H1 (cell line): Measurements from ENCODE around the gene MBNL2. TPM values are rescaled to one million over a fixed set of nuclear protein-coding genes. Genes with fewer than 3 reads are reported as not detected.

Experiments used
- CTCF ChIA-PET: fragments of 300-600 bp; sonication (Branson Sonifier 250); formaldehyde crosslinking; loops from one replicate; lab custom pipeline; 2021; ENCODE audit not compliant: partially characterized antibody; lab: Charles Lee
- POLR2A ChIA-PET: fragments of 300-600 bp; sonication (Branson Sonifier 250); formaldehyde crosslinking; loops from one replicate; lab custom pipeline; 2021; ENCODE audit warnings: inconsistent platforms; ENCODE audit not compliant: partially characterized antibody; lab: Charles Lee
- DNase-seq, 2 experiments: peaks; one replicate each; pipeline versions ENCODE4 v3.0.0 to v3.0.0-alpha.2; 2010 to 2022; ENCODE audit warnings: low spot score in 2 of 2, low read depth in 1 of 2, mixed read lengths in 1 of 2
- FAIRE-seq: peaks from 2 replicates; lab custom pipeline; 2011; peaks lifted over from hg19 to GRCh38; lab: Jason Lieb, UNC
- H2AFZ ChIP-seq: 2 replicates; pipeline ENCODE4 v1.8.1; 2012; ENCODE audit warnings: low read length, inconsistent platforms
- H2AK5ac ChIP-seq: 2 replicates; pipeline ENCODE4 v1.6.1; 2013; ENCODE audit warnings: low read depth, low read length
- H2BK120ac ChIP-seq: replicated peaks from 2 replicates; pipeline ENCODE3; 2013; ENCODE audit warnings: low read depth, low read length, inconsistent platforms
- H2BK12ac ChIP-seq: 2 replicates; pipeline ENCODE4 v1.6.1; 2013; ENCODE audit warnings: low read depth, low read length
- H2BK15ac ChIP-seq: 2 replicates; pipeline ENCODE4 v1.6.1; 2013; ENCODE audit warnings: low read length
- H2BK20ac ChIP-seq: 2 replicates; pipeline ENCODE4 v1.6.1; 2013; ENCODE audit warnings: low read length
- H2BK5ac ChIP-seq: 2 replicates; pipeline ENCODE4 v1.6.1; 2013; ENCODE audit warnings: low read depth, low read length
- H3K14ac ChIP-seq: 2 replicates; pipeline ENCODE4 v1.6.1; 2013; ENCODE audit warnings: inconsistent platforms; ENCODE audit not compliant: insufficient read length
- H3K18ac ChIP-seq: 2 replicates; pipeline ENCODE4 v1.6.1; 2013; ENCODE audit warnings: low read length; ENCODE audit errors: extremely low read depth
- H3K23ac ChIP-seq: 2 replicates; pipeline ENCODE4 v1.6.1; 2013; ENCODE audit warnings: inconsistent platforms; ENCODE audit not compliant: insufficient read length
- H3K23me2 ChIP-seq: 2 replicates; pipeline ENCODE4 v1.6.1; 2013; ENCODE audit warnings: low read depth, low read length
- H3K27ac ChIP-seq: 2 replicates; pipeline ENCODE4 v1.6.1; 2011; ENCODE audit warnings: low read depth, low read length, inconsistent platforms
- H3K27me3 ChIP-seq, 4 experiments: replicated peaks in 1 of 4; 1 replicate in 1 of 4; 2 replicates in 3 of 4; pipeline versions ENCODE4 v1.6.1 to v1.8.1; 2011 to 2013; ENCODE audit warnings: low read length in 3 of 4, mild to moderate bottlenecking in 3 of 4, inconsistent platforms in 2 of 4, mixed read lengths in 2 of 4, moderate library complexity in 1 of 4; ENCODE audit not compliant: control insufficient read depth in 3 of 4, insufficient read depth in 3 of 4; ENCODE audit errors: extremely low read depth in 1 of 4
- H3K36me3 ChIP-seq, 4 experiments: 2 replicates each; pipeline versions ENCODE4 v1.6.1 to v1.8.1; 2011 to 2013; ENCODE audit warnings: mild to moderate bottlenecking in 4 of 4, low read length in 3 of 4, moderate library complexity in 2 of 4, control low read depth in 1 of 4, inconsistent platforms in 1 of 4; ENCODE audit not compliant: insufficient read depth in 4 of 4, control insufficient read depth in 2 of 4
- H3K4ac ChIP-seq: replicated peaks from 2 replicates; pipeline ENCODE3; 2013; ENCODE audit warnings: low read length, low read depth, mixed read lengths, inconsistent platforms; ENCODE audit not compliant: insufficient read length
- H3K4me1 ChIP-seq, 4 experiments: replicated peaks in 1 of 4; 1 replicate in 1 of 4; 2 replicates in 3 of 4; pipeline versions ENCODE4 v1.6.1 to v1.8.1; 2011 to 2013; ENCODE audit warnings: low read length in 3 of 4, inconsistent platforms in 2 of 4, mixed read lengths in 1 of 4; ENCODE audit not compliant: insufficient read depth in 4 of 4, control insufficient read depth in 3 of 4
- H3K4me2 ChIP-seq, 2 experiments: 2 replicates each; pipeline versions ENCODE4 v1.6.1 to v1.8.1; 2011 to 2013; ENCODE audit warnings: low read depth in 2 of 2, low read length in 2 of 2, control low read depth in 1 of 2, inconsistent platforms in 1 of 2, mild to moderate bottlenecking in 1 of 2; ENCODE audit not compliant: insufficient read depth in 1 of 2
- H3K4me3 ChIP-seq, 4 experiments: fragments of 200-600, 300-600 bp in 1 of 4; sonication (generic), shearing (Covaris generic), sonication (Bioruptor Twin) in 1 of 4; 2 replicates each; pipeline versions ENCODE4 v1.5.1 to v1.8.1; 2011 to 2016; ENCODE audit warnings: low read length in 4 of 4, low read depth in 3 of 4, control low read depth in 2 of 4, inconsistent platforms in 2 of 4, mild to moderate bottlenecking in 2 of 4, mixed read lengths in 1 of 4, moderate library complexity in 1 of 4; ENCODE audit not compliant: insufficient read depth in 2 of 4; ENCODE audit errors: extremely low read depth in 1 of 4
- H3K56ac ChIP-seq: replicated peaks from 2 replicates; pipeline ENCODE3; 2013; ENCODE audit warnings: low read depth, mild to moderate bottlenecking, mixed read lengths, low read length, inconsistent platforms; ENCODE audit not compliant: insufficient read length
- H3K79me1 ChIP-seq: 2 replicates; pipeline ENCODE4 v1.6.1; 2013; ENCODE audit warnings: low read depth, low read length, control low read depth
- H3K79me2 ChIP-seq, 2 experiments: 2 replicates each; pipeline versions ENCODE4 v1.6.1 to v1.8.1; 2012 to 2013; ENCODE audit warnings: low read length in 2 of 2, mild to moderate bottlenecking in 2 of 2, inconsistent platforms in 1 of 2; ENCODE audit not compliant: insufficient read depth in 2 of 2, control insufficient read depth in 1 of 2
- H3K9ac ChIP-seq, 4 experiments: replicated peaks in 1 of 4; 1 replicate in 1 of 4; 2 replicates in 3 of 4; pipeline versions ENCODE4 v1.6.1 to v1.8.1; 2011 to 2013; ENCODE audit warnings: low read depth in 3 of 4, low read length in 3 of 4, control low read depth in 2 of 4, mild to moderate bottlenecking in 2 of 4, moderate library complexity in 2 of 4, inconsistent platforms in 1 of 4; ENCODE audit errors: extremely low read depth in 1 of 4
- H3K9me3 ChIP-seq, 2 experiments: 2 replicates each; pipeline versions ENCODE4 v1.6.1 to v1.8.1; 2012 to 2013; ENCODE audit warnings: mild to moderate bottlenecking in 2 of 2, moderate library complexity in 2 of 2, control low read depth in 1 of 2, inconsistent platforms in 1 of 2, low read depth in 1 of 2, low read length in 1 of 2, mixed read lengths in 1 of 2; ENCODE audit not compliant: insufficient read depth in 2 of 2
- H4K20me1 ChIP-seq, 2 experiments: replicated peaks in 1 of 2; 2 replicates each; pipeline versions ENCODE3 to v1.8.1; 2011 to 2013; ENCODE audit warnings: inconsistent platforms in 2 of 2, low read length in 2 of 2, mild to moderate bottlenecking in 1 of 2; ENCODE audit not compliant: insufficient read depth in 2 of 2, control insufficient read depth in 1 of 2
- H4K5ac ChIP-seq: 2 replicates; pipeline ENCODE4 v1.6.1; 2013; ENCODE audit warnings: low read length, low read depth, mixed read lengths, inconsistent platforms; ENCODE audit not compliant: insufficient read length
- H4K8ac ChIP-seq: 2 replicates; pipeline ENCODE4 v1.8.0; 2013; ENCODE audit warnings: mild to moderate bottlenecking, moderate library complexity, low read length, inconsistent platforms; ENCODE audit not compliant: insufficient read depth; ENCODE audit errors: extremely low read depth
- H4K91ac ChIP-seq: replicated peaks from 2 replicates; pipeline ENCODE3; 2013; ENCODE audit warnings: low read length, mixed read lengths, inconsistent platforms; ENCODE audit not compliant: insufficient read length
- CHD1 ChIP-seq: IDR thresholded peaks from 2 replicates; pipeline ENCODE4 v1.6.1; 2012; ENCODE audit warnings: low read depth, low read length, improper control_type of control experiment
- GTF2F1 ChIP-seq: IDR thresholded peaks from 2 replicates; pipeline ENCODE4 v1.6.1; 2012; ENCODE audit warnings: low read depth, low read length, improper control_type of control experiment, borderline replicate concordance
- HDAC6 ChIP-seq: IDR thresholded peaks from one replicate; pipeline ENCODE4 v1.7.1; 2012; ENCODE audit warnings: low read depth, mild to moderate bottlenecking, inconsistent platforms, low read length, moderate library complexity
- KDM5A ChIP-seq: fragments of 200-600 bp; IDR thresholded peaks from 2 replicates; pipeline ENCODE4 v1.7.1; 2012; ENCODE audit warnings: mild to moderate bottlenecking, low read length, inconsistent platforms, mixed read lengths
- POU5F1 ChIP-seq: IDR thresholded peaks from 2 replicates; pipeline ENCODE4 v1.6.1; 2011; ENCODE audit warnings: low read depth, mild to moderate bottlenecking, low read length, moderate library complexity
- RFX5 ChIP-seq: IDR thresholded peaks from 2 replicates; pipeline ENCODE4 v1.6.1; 2011; ENCODE audit warnings: low read depth, low read length, improper control_type of control experiment, borderline replicate concordance
- RNF2 ChIP-seq: fragments of 200-900, 300-1000 bp; sonication (generic); IDR thresholded peaks from 2 replicates; pipeline ENCODE4 v1.7.1; 2016; ENCODE audit warnings: borderline replicate concordance, low read depth, mild to moderate bottlenecking, antibody characterized with exemption, low read length; ENCODE audit not compliant: poor library complexity, severe bottlenecking; ENCODE audit errors: missing control alignments
- SIX5 ChIP-seq: IDR thresholded peaks from 2 replicates; pipeline ENCODE4 v1.6.1; 2011; ENCODE audit warnings: mild to moderate bottlenecking, low read depth, low read length
- WGBS, 2 experiments: shearing (Covaris generic) in 1 of 2; methylation state at CpG; one replicate each; pipeline versions ENCODE4 v1.1.6 to v1.1.7; 2013 to 2015; ENCODE audit warnings: low lambda C conversion rate in 2 of 2, mixed read lengths in 2 of 2, inconsistent platforms in 1 of 2, low coverage in 1 of 2, missing lambda C conversion rate in 1 of 2; ENCODE audit not compliant: insufficient replicate concordance in 2 of 2, insufficient coverage in 1 of 2, insufficient read length in 1 of 2; ENCODE audit errors: extremely low coverage in 1 of 2, missing lambda C conversion rate in 1 of 2; 5-methylcytosine and 5-hydroxymethylcytosine counted together
- polyA plus RNA-seq, 7 experiments: library from polyadenylated mRNA; depleted of rRNA in 3 of 7; stranded (reverse) in 5 of 7; unstranded in 2 of 7; fragments of >200 nt in 5 of 7; fragments of 200-250 nt in 2 of 7; gene quantifications; 1 replicate in 5 of 7; 2 replicates in 1 of 7; 4 replicates in 1 of 7; pipeline versions ENCODE4 v1.2.1 to v1.2.3, GENCODE V29; 2011 to 2013; ENCODE audit warnings: missing spikeins in 2 of 7, mixed read lengths in 2 of 7
- total RNA-seq: library from RNA; stranded (reverse); fragmentation: NEBNext Ultra II Directional; extraction: Animal tissue kit (Norgen Biotek cat#: 25700); gene quantifications from 2 replicates; pipeline ENCODE4 v1.2.1, GENCODE V29; 2021

The MBNL2 gene
- total and polyA plus RNA-seq, 2 of the 8 experiments (the other 6 are each of a cell fraction or from before 2014, with no cell fraction given), result 1.0 to 2.6 TPM

GRCh38 chr13:97334690-97335089, 112.6 kb downstream of the MBNL2 start:
- ChIA-PET CTCF (interaction anchor here (0.6 to 1.6 kb wide), 3 partner anchors 10 to 102 kb away, joined by 3 to 8 read pairs (median 3); no protein-coding TSS in a partner anchor), POLR2A (no interaction called here)
- no peaks in the 10 kb centered on the region for H3K27me3 ChIP-seq
- H3K18ac ChIP-seq, result no peak overlapping the region
- WGBS, 2 experiments, result 89% methylated on average over 3 of the region's 3 CpGs; no CpG with 5 or more reads in 1 of the 2 experiments
- no peak overlapping the region for H3K23ac ChIP-seq
- H4K20me1 ChIP-seq, result peaks cover 0 to 1% of the 10 kb centered on the region in 2 experiments
- H3K4ac ChIP-seq, result no peak overlapping the region
- H3K79me1 ChIP-seq, result no peaks in the 10 kb centered on the region
- H3K9ac ChIP-seq, result no peak overlapping the region
- H4K5ac ChIP-seq, result no peak overlapping the region
- no peaks in the 10 kb centered on the region for H3K36me3 ChIP-seq
- H3K56ac ChIP-seq, result no peak overlapping the region
- H2BK12ac ChIP-seq, result no peak overlapping the region
- H3K4me1 ChIP-seq, result peaks cover 0 to 4% (median 3%) of the 10 kb centered on the region in 4 experiments; a peak in 2 of 7 replicates
- H2AK5ac ChIP-seq, result no peak overlapping the region
- H3K23me2 ChIP-seq, result peaks cover 4% of the 10 kb centered on the region; the same call in 1 of the 2 replicates
- FAIRE-seq (no peak), DNase-seq (no peak)
- no peak overlapping the region for H2BK5ac ChIP-seq
- H3K14ac ChIP-seq, result no peak overlapping the region
- H2BK15ac ChIP-seq, result no peak overlapping the region
- no peak overlapping the region for H3K4me2 ChIP-seq
- H2BK120ac ChIP-seq, result no peak overlapping the region
- no peaks in the 10 kb centered on the region for H3K79me2 ChIP-seq
- TF ChIP-seq KDM5A (no peak), RNF2 (no peak), GTF2F1 (no peak), SIX5 (no peak), CHD1 (no peak), RFX5 (no peak), POU5F1 (no peak), HDAC6 (no peak)
- no peak overlapping the region for H4K91ac ChIP-seq
- H3K27ac ChIP-seq, result no peak overlapping the region
- no peak overlapping the region for H3K4me3 ChIP-seq
- H2AFZ ChIP-seq, result no peak overlapping the region
- H2BK20ac ChIP-seq, result no peak overlapping the region
- no peak overlapping the region for H4K8ac ChIP-seq
- no peaks in the 10 kb centered on the region for H3K9me3 ChIP-seq
